Stimulated activated CD8-positive, alpha-beta memory T cell treated with anti-CD3 and anti-CD28 coated beads, Interleukin-4, amount 100 ng/mL, for 4 hours (primary cell): ENCODE data around the gene EGLN2.
"Not testable (repeated sequence)": the region's sequence is repeated elsewhere in the genome, so short reads cannot be mapped to it uniquely, and the experiment has no call there.

Experiments
- DNase-seq, 2 donors: peaks; one replicate each; pipeline ENCODE4 v3.0.0-alpha.2; 2020; ENCODE audit warnings: low read depth in 2 of 2, low spot score in 1 of 2

The EGLN2 gene

DNA sequence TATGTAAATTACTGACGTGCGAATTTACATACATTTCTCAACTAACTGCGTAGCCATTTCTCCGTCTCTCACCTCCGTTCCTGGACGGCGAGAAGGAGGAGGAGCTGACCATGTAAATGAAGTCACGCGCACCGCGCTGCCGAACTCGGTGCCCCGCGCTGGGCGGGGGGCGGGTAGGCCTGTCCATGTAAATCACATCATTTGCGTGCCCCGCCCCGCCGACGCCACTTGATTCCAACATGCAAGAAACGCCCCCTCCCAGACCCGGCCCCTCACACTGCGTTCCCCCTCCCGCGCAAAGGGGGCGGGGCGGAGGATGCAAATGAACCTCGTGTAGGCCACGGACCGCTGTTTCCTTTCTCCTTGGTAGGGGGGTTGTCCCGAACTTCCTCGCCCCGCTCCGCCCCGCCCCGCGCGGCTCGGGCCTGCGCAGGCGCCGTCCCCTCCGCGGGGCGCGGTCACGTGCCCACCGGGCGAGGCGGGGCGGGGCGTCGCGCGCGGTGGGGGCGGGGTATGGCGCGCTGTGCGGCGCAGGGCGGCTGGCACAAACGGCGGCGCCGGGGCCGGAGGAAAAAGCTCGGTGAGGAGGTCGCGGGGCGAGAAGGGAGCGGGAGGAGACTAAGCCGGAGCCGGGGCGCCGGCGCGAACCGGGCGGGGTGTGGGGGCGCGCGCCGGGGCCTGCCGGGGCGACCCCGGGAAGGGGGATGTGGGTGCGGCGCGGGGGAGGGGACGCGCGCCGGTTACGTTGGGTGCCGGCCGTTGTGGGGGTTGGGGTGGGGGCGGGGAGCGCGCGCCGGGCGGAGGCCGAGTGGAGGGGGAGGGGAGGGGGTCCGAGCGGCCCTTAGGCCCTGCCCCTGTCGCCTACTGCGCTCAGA lies at the start of gene EGLN2:
EGLN2 (plus strand) TSS at position 509 of the 875 bp plus-strand sequence. CDS start 1,382 bp downstream, outside the sequence.
- peak; percentile 100 for DNase-seq

DNA sequence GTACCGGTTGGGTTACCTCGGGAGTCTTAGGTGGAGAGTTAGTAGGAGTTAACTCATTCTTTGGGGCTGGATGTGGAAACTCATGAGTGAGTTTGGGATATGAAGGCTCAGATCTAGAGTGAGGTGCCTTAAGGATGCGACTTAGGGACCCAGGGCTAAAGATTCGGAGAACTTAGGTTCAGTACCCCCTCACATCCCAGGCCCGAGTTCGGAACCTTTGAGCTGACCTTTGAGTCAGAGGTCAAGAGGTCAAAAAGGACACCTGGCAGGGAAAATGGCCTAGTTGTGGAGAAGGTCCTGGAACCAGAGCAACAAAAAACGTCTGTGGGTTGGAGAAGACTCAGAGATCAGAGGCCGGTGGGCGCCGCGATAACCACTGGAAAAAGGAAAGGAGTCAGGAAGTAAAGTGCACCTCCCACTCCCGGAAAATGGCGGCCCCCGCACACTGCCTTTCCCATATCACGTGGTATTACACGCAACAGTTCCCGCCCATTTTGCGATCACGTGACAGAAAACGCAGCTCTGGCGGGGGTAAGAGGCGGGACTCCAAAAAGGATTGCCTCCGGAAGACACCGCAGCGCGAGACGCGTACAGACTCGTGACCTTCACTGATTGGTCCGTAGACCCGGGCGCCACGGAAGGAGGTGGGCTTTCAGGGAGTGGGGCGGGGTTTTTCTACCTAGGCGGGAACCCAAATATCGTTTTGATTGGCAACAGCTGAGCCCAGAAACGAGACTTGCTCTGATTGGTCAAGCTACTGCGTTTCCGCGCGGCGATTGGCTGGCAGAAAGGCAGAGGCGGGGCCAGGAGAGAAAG lies 48.7 kb upstream of the EGLN2 start, which contains the start of gene ACTMAP:
ACTMAP (minus strand) TSS at position 420 of the 816 bp plus-strand sequence. CDS start 674 bp downstream, outside the sequence.
- DNase-seq: peak; percentile 99

DNA sequence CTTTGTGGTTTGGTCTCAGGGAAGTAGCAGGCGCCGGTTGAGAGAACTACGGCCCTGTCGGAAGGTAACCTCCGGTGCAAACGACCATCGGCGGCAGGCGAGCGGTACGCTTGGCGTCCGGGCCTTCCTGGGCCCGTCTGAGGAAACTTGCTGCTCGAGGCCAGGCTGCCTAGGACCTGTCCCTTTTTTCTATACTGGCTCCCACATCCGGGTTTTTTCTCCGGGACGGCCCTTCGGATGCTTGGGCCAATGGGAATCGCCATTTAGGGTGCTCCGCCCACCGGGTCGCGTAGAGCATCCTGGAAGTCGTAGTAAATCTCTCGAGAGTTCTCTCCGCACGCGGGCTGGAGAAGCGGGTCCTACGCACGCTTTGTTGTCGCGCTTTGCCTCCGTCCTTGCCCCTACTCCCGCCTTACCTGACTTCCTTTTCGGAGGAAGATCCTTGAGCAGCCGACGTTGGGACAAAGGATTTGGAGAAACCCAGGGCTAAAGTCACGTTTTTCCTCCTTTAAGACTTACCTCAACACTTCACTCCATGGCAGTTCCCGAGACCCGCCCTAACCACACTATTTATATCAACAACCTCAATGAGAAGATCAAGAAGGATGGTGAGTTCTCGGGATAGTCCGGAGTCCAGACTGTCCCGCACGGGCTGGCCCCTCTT lies 48.0 kb upstream of the EGLN2 start, which contains the start of gene SNRPA:
SNRPA (plus strand) TSS at position 330 of the 664 bp plus-strand sequence; CDS start at position 536, 206 bp downstream.
- DNase-seq: peak; percentile 90 to 92

DNA sequence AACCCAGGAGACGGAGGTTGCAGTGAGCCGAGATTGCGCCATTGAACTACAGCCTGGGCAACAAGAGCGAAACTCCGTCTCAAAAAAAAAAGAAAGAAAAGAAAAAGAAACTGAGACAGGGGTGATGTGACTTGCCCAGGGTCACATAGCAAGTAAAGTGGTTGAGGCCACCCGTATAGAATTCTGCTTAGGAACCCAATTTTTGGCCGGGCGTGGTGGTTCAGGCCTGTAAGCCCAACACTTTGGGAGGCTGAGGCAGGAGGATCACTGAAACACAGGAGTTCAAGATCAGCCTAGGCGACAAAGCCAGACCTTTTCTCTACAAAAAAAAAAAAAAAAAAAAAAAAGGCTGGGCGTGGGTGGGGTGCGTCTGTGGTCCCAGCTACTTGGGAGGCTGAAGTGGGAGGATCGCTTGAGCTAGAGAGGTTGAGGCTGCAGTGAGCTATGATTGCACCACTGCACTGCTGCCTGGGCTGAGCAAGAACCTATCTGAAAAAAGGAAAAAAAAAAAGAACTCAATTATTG lies 46.7 kb upstream of the EGLN2 start:
- DNase-seq: no peak

DNA sequence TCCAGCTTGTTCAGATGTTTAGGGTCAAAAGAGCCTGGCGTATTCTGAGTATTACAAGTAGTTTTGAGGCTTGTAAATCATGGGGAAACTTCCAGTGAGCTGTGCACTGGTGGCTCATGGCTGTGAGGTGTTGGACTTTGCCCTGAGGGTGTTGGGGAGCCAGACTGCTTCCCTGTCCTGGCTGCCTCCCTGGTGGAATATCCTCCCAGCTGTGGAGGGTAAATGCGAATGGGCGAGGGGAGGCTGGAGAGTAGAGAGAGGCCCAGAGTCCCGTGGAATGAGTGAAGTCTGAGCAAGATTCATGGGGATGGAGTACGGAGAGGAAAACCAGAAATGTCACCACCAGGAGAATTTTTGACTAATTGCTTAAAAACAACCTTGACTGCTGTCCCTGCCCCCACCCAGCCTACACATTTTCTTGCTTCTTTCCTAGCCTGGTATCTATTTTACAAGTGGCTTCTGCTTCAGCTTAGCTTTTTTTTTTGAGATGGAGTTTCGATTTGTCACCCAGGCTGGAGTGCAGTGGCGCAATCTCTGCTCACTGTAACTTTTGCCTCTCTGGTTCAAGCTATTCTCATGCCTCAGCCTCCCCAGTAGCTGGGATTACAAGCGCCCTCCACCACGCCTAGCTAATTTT lies 44.3 kb upstream of the EGLN2 start:
- DNase-seq: no peak

DNA sequence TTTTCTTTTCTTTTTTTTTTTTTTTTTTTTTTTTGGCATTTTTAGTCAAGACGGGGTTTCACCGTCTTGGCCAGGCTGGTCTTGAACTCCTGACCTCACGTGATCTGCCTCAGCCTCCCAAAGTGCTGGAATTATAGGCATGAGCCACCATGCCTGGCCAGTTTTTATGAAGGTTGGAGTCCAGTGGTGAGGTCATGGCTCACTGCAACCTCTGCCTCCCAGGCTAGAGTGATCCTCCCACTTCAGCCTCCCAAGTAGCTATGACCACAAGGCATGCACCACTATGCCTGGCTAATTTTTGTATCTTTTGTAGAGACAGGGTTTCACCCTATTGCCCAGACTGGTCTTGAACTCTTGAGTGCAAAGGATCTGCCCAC lies 43.8 kb upstream of the EGLN2 start:
- DNase-seq: no peak

DNA sequence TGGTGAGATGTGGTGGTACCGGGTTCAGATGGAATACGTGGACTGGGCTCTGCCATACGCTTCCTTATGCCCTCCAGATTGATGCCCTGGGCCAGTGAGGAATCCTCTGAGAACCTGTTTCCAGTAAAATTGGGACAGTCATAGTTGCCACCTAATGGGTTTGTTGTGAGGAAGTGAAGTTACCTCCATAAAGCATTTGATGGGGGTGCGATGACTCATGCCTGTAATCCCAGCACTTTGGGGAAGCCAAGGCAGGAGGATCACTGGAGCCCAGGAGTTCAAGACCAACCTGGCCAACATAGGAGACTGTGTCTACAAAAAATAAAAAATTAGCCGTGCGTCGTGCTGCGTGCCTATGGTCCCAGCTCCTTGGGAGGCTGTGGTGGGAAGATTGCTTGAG lies 43.2 kb upstream of the EGLN2 start:
- DNase-seq: no peak

DNA sequence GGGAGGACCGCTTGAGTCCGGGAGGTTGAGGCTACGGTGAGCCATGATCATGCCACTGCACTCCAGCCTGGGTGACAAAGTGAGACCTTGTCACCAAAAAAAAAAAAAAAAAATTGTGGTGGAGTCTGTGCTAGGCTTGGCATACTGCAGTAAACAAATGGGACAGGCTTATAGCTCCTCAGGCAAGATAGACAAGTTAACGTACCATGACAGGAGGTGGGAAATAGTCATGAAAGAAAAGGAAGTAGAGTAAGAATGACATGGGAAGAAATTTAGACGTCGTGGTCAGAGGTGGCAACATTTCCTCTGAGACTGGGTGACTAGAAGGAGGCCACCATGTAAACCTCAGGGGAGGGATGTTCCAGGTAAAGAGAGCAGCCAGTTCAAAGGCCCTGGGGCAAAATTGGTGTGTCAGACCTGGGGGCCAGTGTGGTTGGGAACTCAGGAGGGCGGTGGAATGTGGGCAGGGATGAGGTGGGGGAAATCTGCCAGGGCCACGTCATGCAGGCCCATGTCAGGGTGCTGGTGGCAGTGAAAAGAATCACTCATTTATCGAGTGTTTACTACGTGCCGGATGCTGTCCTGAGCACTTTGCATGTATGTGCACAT lies 42.4 kb upstream of the EGLN2 start:
- no peak for DNase-seq

DNA sequence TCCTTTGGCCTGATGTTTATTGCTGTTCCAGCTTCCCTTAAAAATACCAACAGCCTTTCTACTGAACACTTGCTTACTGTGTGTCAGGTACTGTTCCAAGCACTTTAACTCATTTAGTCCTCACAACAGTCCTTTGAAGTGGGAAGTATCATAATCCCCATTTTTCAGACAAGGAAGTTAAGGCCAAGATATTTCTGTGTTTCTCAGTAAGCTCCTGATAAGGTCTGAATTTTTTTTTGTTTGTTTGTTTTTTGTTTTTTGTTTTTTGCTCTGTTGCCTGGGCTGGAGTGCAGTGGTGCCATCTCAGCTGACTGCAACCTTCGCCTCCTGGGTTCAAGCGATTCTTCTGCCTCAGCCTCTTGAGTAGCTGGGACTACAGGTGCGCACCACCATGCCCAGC lies 40.5 kb upstream of the EGLN2 start:
- DNase-seq: no peak

DNA sequence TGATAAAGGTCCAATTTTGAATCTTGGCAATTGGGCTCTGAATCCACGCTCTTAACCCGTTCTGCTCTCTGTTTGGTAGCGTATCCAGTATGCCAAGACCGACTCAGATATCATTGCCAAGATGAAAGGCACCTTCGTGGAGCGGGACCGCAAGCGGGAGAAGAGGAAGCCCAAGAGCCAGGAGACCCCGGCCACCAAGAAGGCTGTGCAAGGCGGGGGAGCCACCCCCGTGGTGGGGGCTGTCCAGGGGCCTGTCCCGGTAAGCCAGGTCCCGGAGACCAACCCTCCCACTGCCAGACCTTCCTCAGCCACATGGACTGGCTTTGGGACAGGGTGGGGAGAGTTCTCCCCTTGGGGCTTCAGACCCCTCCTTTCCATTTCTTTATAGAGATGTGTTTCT lies 39.6 kb upstream of the EGLN2 start:
- no peak for DNase-seq

DNA sequence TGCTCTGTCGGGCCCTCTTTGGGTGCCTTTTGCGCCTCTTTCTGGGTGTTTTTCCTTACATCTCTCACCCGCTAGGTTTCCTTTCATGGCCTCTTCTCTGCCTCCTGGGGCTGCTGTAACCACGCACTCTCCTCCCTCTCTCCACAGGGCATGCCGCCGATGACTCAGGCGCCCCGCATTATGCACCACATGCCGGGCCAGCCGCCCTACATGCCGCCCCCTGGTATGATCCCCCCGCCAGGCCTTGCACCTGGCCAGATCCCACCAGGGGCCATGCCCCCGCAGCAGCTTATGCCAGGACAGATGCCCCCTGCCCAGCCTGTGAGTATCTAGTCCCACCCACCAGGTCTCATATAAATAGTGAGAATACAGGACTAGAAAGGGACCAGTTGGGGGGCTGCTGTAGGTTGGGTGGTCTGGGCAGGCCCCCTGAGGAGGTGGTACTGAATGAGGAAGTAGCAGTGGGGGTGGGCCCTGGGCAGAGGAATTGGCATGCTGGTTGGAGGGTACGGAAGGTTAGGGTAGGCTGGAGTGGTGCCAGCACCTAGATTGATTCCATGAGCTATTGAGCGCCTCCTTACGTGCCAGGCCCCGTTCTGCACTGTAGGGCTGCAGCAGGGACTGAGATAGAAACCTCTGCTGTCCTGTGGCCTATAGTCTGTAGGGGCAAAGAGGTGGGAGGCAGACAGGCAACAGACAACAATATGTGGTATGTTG lies 36.1 kb upstream of the EGLN2 start:
- no peak for DNase-seq

DNA sequence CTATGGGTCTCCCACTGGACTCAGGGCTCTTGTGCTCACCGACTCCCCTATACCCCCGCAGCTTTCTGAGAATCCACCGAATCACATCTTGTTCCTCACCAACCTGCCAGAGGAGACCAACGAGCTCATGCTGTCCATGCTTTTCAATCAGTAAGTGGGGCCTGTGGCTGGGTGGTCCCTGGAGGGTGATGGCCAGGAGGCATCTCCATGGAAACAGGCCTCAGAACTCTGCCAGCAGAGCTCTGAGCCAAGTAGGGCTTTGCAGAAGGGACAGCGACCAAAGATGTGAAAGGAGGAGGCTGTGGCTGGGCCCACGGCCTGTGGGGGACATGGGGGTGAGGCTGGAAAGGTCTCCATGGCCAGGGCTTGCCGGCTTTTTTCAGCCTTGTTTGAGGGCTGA lies 35.5 kb upstream of the EGLN2 start:
- no peak for DNase-seq

DNA sequence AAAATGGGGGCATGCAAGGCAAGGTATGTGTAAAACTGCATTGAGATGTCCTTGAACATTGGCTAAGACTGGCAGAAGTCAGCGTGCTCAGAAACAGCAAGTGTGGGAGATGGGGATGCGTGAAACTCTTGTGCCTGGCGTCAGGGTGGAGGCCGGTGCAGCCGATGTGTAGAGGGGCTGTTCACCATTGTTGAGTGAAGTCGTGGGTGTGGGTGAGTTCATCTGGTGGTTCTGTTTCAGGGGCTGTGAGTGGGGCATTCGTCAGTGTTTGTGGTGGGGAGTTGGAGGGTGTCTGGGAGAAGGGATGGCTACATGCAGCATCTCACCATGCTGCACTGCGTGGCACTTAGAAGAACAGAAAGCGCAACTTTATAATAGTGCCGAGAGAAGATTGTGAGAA lies 35.0 kb upstream of the EGLN2 start:
- DNase-seq: no peak

DNA sequence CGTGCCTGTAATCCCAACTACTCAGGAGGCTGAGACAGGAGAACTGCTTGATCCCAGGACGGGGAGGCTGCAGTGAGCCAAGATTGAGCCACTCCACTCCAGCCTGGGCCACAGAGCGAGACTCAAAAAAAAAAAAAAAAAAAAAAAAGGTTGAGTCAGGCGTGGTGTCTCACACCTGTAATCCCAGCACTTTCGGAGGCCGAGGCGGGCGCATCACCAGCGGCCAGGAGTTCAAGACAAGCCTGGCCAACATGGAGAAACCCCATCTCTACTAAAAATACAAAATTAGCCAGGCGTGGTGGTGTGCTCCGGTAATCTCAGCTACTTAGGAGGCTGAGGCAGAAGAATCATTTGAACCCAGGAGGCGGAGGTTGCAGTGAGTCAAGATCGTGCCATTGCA lies 32.6 kb upstream of the EGLN2 start:
- DNase-seq: not testable (repeated sequence)

DNA sequence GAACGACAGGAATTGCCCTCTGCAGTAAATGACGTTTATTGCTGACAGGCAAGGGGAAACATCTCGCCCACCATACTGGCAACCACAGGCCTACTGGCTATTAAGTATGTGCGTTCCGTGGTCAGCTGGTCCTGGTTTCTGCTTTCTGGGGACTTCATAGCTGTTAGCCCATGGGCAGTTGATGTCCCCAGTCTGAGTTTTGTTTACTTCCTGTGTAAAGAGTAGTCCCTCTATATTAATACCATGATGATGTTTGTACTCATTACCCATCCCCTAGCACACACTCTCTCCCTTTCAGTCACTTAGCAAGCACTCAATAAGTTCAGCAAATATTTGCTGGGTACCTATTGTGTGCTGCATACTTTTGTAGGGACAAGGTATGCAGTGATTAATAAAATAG lies 30.1 kb upstream of the EGLN2 start:
- no peak for DNase-seq

DNA sequence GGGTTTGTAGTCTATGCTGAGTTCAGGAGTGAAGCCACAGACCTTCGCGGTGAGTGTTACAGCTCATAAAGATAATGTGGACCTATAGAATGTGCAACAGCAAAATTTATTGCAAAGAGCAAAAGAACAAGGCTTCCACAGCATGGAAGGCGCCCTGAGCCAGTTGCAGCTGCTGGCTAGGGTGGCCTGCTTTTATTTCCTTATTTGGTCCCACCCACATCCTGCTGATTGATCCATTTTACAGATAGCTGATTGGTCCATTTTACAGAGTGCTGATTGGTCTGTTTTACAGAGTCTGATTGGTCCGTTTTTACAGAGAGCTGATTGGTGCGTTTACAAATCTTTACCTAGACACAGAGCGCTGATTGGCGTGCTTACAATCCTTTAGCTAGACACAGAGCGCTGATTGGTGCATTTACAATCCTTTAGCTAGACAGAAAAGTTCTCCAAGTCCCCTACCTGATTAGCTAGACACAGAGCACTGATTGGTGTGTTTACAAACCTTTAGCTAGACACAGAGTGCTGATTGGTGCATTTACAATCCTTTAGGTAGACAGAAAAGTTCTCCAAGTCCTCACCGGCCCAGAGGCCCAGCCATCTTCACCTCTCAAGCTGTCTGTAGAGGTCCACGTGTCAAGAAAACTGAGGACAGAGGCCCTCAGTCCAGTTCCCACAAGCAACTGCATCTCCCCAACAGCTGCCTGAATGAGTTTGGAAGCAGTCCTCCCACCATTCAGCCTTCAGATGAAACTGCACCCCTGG lies 27.7 kb upstream of the EGLN2 start:
- DNase-seq: not testable (repeated sequence)

DNA sequence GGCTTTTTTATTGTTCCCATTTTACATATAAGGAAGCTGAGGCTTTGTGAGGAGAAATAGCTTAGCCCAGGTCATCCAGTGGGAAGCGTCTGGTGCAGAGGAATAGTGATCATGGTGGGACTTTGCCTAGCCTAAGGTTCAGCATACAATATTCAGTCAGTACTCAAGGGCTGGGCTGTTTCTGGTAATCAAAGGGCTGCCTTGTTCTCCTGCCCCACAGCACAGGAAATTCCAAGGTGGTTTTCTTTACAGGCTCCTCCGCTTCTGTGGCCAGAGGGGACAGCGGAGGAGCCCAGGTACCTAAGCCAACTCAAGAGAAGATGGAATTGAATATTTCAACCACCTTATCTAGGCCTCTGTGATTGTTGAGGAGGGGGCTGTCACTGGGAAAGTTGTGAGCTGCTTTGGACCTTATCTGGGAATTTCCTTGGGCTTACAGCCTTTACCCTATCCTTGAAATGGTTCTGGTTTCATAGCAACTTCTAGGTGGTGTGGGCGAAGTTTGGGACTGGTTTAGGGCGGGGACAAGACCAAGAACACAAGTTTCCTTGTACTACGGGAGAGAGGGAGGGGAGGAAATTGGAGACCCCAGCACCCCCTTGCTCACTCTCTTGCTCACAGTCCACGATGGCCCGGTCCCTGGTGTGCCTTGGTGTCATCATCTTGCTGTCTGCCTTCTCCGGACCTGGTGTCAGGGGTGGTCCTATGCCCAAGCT lies 23.9 kb upstream of the EGLN2 start, which contains the start of gene MIA:
MIA (plus strand) TSS at position 606 of the 716 bp plus-strand sequence; CDS start at position 628, 22 bp downstream.
- DNase-seq: no peak

DNA sequence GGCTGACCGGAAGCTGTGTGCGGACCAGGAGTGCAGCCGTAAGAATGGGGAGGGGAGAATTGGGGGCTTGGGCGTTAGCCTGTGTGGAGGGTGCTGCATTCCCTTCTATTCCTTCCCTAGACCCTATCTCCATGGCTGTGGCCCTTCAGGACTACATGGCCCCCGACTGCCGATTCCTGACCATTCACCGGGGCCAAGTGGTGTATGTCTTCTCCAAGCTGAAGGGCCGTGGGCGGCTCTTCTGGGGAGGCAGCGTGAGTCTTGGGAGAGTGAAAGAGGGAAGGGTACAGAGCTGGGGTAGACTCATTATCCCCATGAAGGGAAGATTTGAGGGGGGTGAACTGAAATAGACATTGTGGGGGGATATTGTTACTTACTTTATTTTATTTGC lies 23.4 kb upstream of the EGLN2 start:
- DNase-seq: no peak
